ENCODE measurements around the gene NOS1. TPM values are rescaled to one million over a fixed set of nuclear protein-coding genes. Genes with fewer than 3 reads are reported as not detected.

NOS1 gene
- total RNA-seq, 4 donors from 2014 or later: 6.4 to 39.9 (median 8.9) TPM

- no peak overlapping the region for H3K4me3 ChIP-seq
- TF ChIP-seq POLR2A (IDR thresholded peaks at IDR 0.05) (no peak), CTCF (IDR thresholded peaks at IDR 0.05 in 4 of 5, conservative IDR thresholded peaks at IDR 0.05 in 1 of 5) (no peak)
- H3K36me3 ChIP-seq: no peaks in the 10 kb centered on the region
- H3K4me1 ChIP-seq: peaks cover 4 to 7% of the 10 kb centered on the region in 2 donors
- no peaks in the 10 kb centered on the region for H3K9me3 ChIP-seq
- in situ Hi-C loops (cut with MboI; ENCODE audit: low sequenced_read_pairs in 4 of 4) (no loop called here), intact Hi-C loops (cut with DNase I; ENCODE audit: low total_unique reads) (no loop called here)
- no peak for ATAC-seq
- H3K27me3 ChIP-seq: no peaks in the 10 kb centered on the region
- no peak overlapping the region for H3K27ac ChIP-seq
- no peak for DNase-seq
Measured at GRCh38 chr12:117395766-117396165, 34.3 kb upstream of the NOS1 start.

DNA sequence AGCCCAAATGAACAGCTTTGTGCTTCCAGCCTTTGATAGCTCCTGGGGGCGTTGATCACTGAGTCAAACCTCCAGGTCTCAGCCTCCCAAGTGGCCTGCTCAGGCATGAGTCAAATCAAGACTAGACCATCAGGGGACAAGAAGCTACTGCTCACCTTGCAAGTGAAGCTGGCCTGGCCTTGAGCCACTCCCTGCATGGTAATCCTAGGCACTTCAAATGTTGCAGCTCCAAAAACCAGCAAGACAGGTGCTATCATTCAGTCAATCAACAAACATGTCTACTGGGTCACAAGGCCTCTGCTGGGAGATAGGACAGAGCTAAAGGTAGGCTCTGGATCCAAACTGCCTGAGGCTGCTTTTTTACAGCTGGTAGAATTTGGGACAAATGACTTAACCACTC lies 33.1 kb upstream of the NOS1 start:
- in situ Hi-C loops (cut with MboI; ENCODE audit: low sequenced_read_pairs in 4 of 4): no loop called here
- TF ChIP-seq CTCF (IDR thresholded peaks at IDR 0.05 in 4 of 5, conservative IDR thresholded peaks at IDR 0.05 in 1 of 5): no peak
- no peak for TF ChIP-seq POLR2A (IDR thresholded peaks at IDR 0.05)
- H3K27me3 ChIP-seq: no peaks in the 10 kb centered on the region
- H3K27ac ChIP-seq: no peak overlapping the region
- DNase-seq (no peak), ATAC-seq (no peak)
- intact Hi-C loops (cut with DNase I; ENCODE audit: low total_unique reads): no loop called here
- H3K36me3 ChIP-seq: no peaks in the 10 kb centered on the region
- no peaks in the 10 kb centered on the region for H3K9me3 ChIP-seq
- no peak overlapping the region for H3K4me3 ChIP-seq
- H3K4me1 ChIP-seq: no peaks in the 10 kb centered on the region

- no peak for ATAC-seq
- intact Hi-C loops (cut with DNase I; ENCODE audit: low total_unique reads) (no loop called here), in situ Hi-C loops (cut with MboI; ENCODE audit: low sequenced_read_pairs in 4 of 4) (no loop called here)
- no peaks in the 10 kb centered on the region for H3K36me3 ChIP-seq
- no peaks in the 10 kb centered on the region for H3K27me3 ChIP-seq
- no peak overlapping the region for H3K4me3 ChIP-seq
- DNase-seq: no peak
- no peaks in the 10 kb centered on the region for H3K4me1 ChIP-seq
- no peaks in the 10 kb centered on the region for H3K9me3 ChIP-seq
- TF ChIP-seq CTCF (IDR thresholded peaks at IDR 0.05 in 4 of 5, conservative IDR thresholded peaks at IDR 0.05 in 1 of 5) (no peak), POLR2A (IDR thresholded peaks at IDR 0.05) (no peak)
- H3K27ac ChIP-seq: no peak overlapping the region
Measured at GRCh38 chr12:117393656-117394055, 32.2 kb upstream of the NOS1 start.

DNA sequence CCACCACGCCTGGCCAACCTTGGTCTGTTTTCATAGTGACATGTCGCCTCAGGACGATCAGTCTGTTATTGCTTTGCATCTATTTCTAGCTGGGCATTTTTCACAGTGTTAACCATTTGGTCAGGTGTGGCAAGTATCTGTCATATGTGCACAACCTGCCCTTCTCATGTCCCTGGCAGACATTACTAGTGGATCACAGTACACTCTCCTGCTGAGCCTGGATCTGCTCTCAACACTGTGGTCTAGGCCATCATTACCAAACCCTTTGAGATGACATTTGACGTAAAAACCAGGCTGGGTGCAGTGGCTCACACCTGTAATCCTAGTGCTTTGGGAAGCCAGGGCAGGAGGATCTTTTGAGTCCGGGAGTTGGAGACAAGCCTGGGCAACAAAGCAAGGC lies 29.4 kb upstream of the NOS1 start:
- no peaks in the 10 kb centered on the region for H3K36me3 ChIP-seq
- H3K27me3 ChIP-seq: no peaks in the 10 kb centered on the region
- H3K27ac ChIP-seq: peak overlapping the region in 1 of 4 donors; percentile 29
- no peak for ATAC-seq
- H3K9me3 ChIP-seq: no peaks in the 10 kb centered on the region
- H3K4me3 ChIP-seq: no peak overlapping the region
- DNase-seq: no peak
- TF ChIP-seq POLR2A (IDR thresholded peaks at IDR 0.05) (no peak), CTCF (IDR thresholded peaks at IDR 0.05 in 4 of 5, conservative IDR thresholded peaks at IDR 0.05 in 1 of 5) (no peak)
- peaks cover 0 to 9% of the 10 kb centered on the region in 2 donors for H3K4me1 ChIP-seq
- in situ Hi-C loops (cut with MboI; ENCODE audit: low sequenced_read_pairs in 4 of 4): no loop called here
- intact Hi-C loops (cut with DNase I; ENCODE audit: low total_unique reads): no loop called here

DNA sequence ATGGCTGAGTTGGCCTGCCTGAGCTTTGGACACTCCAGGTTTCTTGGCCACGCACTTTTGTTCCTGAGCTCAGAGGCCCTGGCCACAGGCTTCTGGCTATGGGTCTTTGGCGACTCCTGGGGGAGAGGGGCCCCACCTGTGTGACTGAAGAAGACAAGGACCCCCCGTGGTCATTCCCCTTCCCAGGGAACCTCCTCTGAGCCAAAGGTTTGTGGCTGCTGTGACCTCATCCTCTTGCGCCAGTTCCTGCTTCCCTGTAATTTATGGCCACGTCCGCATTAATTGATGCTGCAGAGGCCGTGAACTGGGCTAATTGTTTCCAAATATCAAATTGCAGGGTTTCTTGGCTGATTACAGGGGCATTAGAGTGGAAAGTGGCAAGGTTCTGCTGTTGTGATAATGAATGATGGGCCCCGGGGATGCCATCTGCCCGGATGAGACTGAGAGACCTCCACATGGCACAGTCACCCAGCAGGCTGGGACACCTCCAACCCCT lies 27.6 kb upstream of the NOS1 start:
- Histone ChIP-seq H3K27me3 (no peaks in the 10 kb centered on the region), H3K4me1 (peaks cover 0 to 9% of the 10 kb centered on the region in 2 donors), H3K9me3 (no peaks in the 10 kb centered on the region), H3K4me3 (no peak overlapping the region), H3K36me3 (no peaks in the 10 kb centered on the region), H3K27ac (no peak overlapping the region)
- TF ChIP-seq POLR2A (IDR thresholded peaks at IDR 0.05) (no peak), CTCF (IDR thresholded peaks at IDR 0.05 in 4 of 5, conservative IDR thresholded peaks at IDR 0.05 in 1 of 5) (no peak)
- in situ Hi-C loops (cut with MboI; ENCODE audit: low sequenced_read_pairs in 4 of 4): no loop called here
- no peak for DNase-seq
- intact Hi-C loops (cut with DNase I; ENCODE audit: low total_unique reads): no loop called here
- ATAC-seq: no peak
